Astrocyte of the cerebellum (primary cell): ENCODE results near the gene IRGC.
A peak's percentile ranks its signal among the peaks of the same experiment; 100 is the strongest.

Experiments used
- DNase-seq: peaks from one replicate; pipeline ENCODE4 v3.0.0-alpha.2; 2011; ENCODE audit warnings: low read depth
- H3K4me3 ChIP-seq: 2 replicates; pipeline ENCODE4 v1.5.1; 2011; ENCODE audit warnings: mild to moderate bottlenecking, low read depth, low read length, moderate library complexity
- CTCF ChIP-seq: IDR thresholded peaks from 2 replicates; pipeline ENCODE4 v1.5.1; 2012; ENCODE audit warnings: low read length, low read depth, moderate library complexity, mild to moderate bottlenecking; ENCODE audit errors: missing control alignments
- in situ Hi-C: cut with HindIII; loops from 2 replicates; pipeline ENCODE4 v1.10.0; 2017; ENCODE audit warnings: low sequenced_read_pairs

IRGC gene

DNA sequence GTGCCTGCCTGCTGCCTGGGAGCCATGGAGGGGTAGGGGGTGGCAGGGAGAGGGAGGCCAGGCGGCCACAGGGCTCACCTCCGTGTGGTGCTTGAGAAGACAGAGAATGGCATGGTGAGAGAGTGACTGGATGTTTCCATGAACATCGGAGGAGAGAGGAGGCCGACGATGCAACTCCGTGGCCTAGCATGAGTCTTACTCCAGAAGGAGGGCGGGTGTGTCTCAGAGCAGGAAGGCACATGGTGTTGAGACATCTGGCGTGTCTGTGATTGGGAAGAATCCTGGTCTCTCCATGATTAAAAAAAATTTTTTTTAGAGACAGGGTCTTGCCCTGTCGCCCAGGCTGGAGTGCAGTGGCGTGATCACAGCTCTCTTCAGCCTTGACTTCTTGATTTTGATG is 5.1 kb downstream of the IRGC start:
- TF ChIP-seq CTCF, result no peak
- DNase-seq, result no peak
- in situ Hi-C loops, result loop anchor here (5.0 to 10.0 kb wide), 2 partner anchors 51 to 56 kb away; no protein-coding TSS in a partner anchor
- no peak overlapping the region for H3K4me3 ChIP-seq

DNA sequence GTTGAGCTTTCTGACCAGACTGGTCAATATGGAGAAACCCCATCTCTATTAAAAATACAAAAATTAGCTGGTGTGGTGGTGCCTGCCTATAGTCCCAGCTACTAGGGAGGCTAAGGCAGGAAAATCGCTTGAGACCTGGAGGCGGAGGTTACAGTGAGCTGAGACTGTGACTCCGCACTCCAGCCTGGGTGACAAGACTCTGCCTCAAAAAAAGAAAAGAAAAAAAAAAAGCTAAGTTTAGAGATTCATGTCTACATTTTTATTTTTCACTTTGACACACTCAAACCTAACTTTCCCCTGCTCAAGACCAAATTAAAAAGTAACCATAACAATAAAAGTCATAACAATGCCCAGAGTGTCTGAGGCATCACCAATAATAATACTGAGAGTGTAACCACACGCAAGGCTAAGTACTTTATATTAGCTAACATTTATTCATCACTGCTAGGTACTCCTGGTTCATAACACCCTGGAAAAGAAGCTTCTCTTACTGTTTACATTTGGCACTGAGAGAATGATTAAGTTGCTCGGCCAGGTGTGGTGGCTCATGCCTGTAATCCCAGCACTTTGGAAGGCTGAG is 5.7 kb downstream of the IRGC start:
- DNase-seq, result no peak
- no peak overlapping the region for H3K4me3 ChIP-seq
- TF ChIP-seq CTCF, result no peak
- in situ Hi-C loops, result loop anchor here (5.0 to 10.0 kb wide), 2 partner anchors 51 to 57 kb away; no protein-coding TSS in a partner anchor

DNA sequence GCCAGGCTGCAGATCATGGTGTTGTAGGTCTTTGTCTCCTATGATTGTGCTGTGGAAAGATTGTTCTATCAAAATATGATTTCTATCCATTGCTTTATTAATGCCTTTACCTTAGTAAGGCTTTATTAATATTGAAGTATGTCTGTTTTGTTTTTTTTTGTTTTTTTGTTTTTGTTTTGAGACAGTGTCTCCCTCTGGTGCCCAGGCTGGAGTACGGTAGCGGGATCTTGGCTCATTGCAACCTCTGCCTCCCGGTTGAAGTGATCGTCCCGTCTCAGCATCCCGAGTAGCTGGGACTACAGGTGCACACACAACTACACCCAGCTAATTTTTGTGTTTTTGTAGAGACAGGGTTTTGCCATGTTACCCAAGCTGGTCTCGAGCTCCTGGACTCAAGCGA is 7.7 kb downstream of the IRGC start:
- in situ Hi-C loops, result loop anchor here (5.0 to 10.0 kb wide), 2 partner anchors 49 to 59 kb away; no protein-coding TSS in a partner anchor
- peak; percentile 29 for TF ChIP-seq CTCF
- H3K4me3 ChIP-seq, result no peak overlapping the region
- DNase-seq, result no peak

GRCh38 chr19:43724896-43725295 is 9.0 kb downstream of the IRGC start:
- in situ Hi-C loops, result loop anchor here (5.0 to 10.0 kb wide), 2 partner anchors 47 to 60 kb away; no protein-coding TSS in a partner anchor
- DNase-seq, result no peak

DNA sequence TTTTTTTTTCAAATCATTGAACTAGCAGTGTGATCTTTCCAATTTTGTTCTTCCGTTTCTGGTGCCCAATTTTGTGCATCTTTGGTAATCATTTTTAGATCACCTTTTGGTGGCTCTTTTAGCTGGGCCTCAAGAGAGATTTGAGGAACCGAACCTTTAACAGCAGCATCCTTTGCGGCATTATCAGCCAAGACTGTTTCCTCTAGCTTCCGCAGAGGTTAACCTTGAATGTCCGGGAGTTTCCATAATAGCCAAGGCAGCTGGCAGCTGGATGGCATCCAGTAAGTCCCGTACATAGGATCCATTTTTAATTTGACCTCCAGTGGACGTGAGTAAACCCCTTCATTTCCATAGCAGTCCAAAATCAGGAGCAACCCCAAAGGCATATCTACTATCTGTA is 9.6 kb downstream of the IRGC start:
- no peak for DNase-seq
- H3K4me3 ChIP-seq, result no peak overlapping the region
- in situ Hi-C loops, result loop anchor here (10.0 kb wide), 1 partner anchor 61 kb away; no protein-coding TSS in a partner anchor
- TF ChIP-seq CTCF, result no peak

More at GRCh38 chr19:43724896-43725295, 9.0 kb downstream of the IRGC start:
- no peak for TF ChIP-seq CTCF
- no peak overlapping the region for H3K4me3 ChIP-seq

DNA sequence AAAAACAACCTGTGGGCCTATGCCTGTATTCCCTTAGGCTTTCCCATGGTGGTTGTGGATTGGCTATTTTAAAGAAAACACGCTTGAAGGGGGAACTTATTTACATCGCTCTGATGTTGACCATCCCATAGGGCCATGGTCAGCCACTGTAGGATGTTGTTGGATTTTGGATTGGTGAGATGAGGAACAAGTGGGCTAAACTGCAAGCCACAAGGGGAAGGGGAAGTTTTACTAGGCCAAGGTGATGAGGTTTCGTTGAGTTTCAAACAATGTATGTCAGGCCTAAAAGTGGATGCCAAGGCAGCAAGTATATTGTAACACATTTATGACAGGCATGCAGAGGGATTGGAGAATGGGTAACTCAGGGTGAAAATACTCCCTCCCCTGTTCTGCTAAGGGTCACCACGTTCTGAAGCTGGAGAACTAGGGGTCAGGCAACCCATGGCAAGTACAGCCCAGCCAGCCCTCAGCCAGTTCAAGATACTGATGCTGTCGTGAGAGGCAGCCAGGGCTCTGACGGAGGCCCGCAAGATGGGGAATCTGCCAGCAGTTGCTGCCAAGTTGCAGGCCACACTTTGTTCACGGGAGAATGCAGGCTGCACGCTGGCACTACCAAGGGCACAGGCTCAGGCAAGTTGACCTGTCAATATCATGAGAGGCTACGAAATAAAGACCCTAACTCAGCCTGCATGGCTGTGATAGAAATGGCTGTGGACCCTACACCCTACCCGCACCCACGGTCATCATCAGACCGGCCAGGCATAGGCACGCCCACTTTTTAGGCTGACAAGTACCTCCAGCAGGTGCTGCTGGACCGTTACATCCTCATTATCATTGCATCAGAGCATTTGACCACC is 11.1 kb downstream of the IRGC start:
- no peak for DNase-seq
- TF ChIP-seq CTCF, result no peak
- in situ Hi-C loops, result loop anchor here (10.0 kb wide), 1 partner anchor 62 kb away; no protein-coding TSS in a partner anchor
- no peak overlapping the region for H3K4me3 ChIP-seq
